IMR-90 (cell line): ENCODE data around the gene ATP6V0E2. TPM values are rescaled to one million over a fixed set of nuclear protein-coding genes. Genes with fewer than 3 reads are reported as not detected.
A peak's percentile ranks its signal among the peaks of the same experiment; 100 is the strongest.

Source experiments
- ATAC-seq: fragments of 200-7000 bp; cut with Tn5 transposase; 2 replicates; pipeline ENCODE4 v1.9.1; 2020; ENCODE audit warnings: low read depth, mild to moderate bottlenecking, moderate library complexity
- BruUV-seq: library from RNA; stranded (reverse); fragments of 400-500 nt; replicated peaks from 2 replicates; lab custom pipeline; 2021; lab: Mats Ljungman, UMichigan
- CTCF ChIA-PET: fragments of 300-600 bp; formaldehyde crosslinking; extraction: SDS; loops from one replicate; lab custom pipeline; 2021; ENCODE audit warnings: antibody characterized with exemption; lab: Yijun Ruan, JAX
- POLR2A ChIA-PET: fragments of 300-600 bp; sonication (Branson Sonifier 250); formaldehyde crosslinking; loops from one replicate; lab custom pipeline; 2022; ENCODE audit warnings: antibody characterized with exemption; ENCODE audit not compliant: unreplicated experiment; lab: Charles Lee
- DNase-seq: peaks from one replicate; pipeline ENCODE4 v3.0.0; 2013
- H2AFZ ChIP-seq: replicated peaks from 2 replicates; pipeline ENCODE3; 2013; ENCODE audit warnings: low read length, mild to moderate bottlenecking; ENCODE audit not compliant: poor library complexity
- H2AK5ac ChIP-seq: 2 replicates; pipeline ENCODE4 v1.6.1; 2013; ENCODE audit warnings: low read depth, low read length, inconsistent platforms
- H2AK9ac ChIP-seq: replicated peaks from 2 replicates; pipeline ENCODE3; 2013; ENCODE audit warnings: mild to moderate bottlenecking, low read depth, low read length, moderate library complexity; ENCODE audit not compliant: poor library complexity
- H2BK120ac ChIP-seq: 2 replicates; pipeline ENCODE4 v1.6.1; 2013; ENCODE audit warnings: low read depth, low read length, inconsistent platforms
- H2BK15ac ChIP-seq: 3 replicates; pipeline ENCODE4 v1.6.1; 2013; ENCODE audit warnings: low read depth, low read length, inconsistent platforms
- H2BK20ac ChIP-seq: 2 replicates; pipeline ENCODE4 v1.6.1; 2013; ENCODE audit warnings: low read depth, mild to moderate bottlenecking, inconsistent platforms, low read length, moderate library complexity
- H2BK5ac ChIP-seq: 2 replicates; pipeline ENCODE4 v1.6.1; 2013; ENCODE audit warnings: mild to moderate bottlenecking, low read depth, low read length, inconsistent platforms; ENCODE audit not compliant: poor library complexity, severe bottlenecking
- H3K14ac ChIP-seq: replicated peaks from 2 replicates; pipeline ENCODE4 v1.6.1; 2013; ENCODE audit warnings: low read depth, low read length, inconsistent platforms
- H3K18ac ChIP-seq: 2 replicates; pipeline ENCODE4 v1.6.1; 2013; ENCODE audit warnings: low read depth, low read length, control low read depth
- H3K23ac ChIP-seq: 2 replicates; pipeline ENCODE4 v1.6.1; 2013; ENCODE audit warnings: low read depth, low read length, inconsistent platforms
- H3K27ac ChIP-seq: 2 replicates; pipeline ENCODE4 v1.5.1; 2013; ENCODE audit warnings: mild to moderate bottlenecking, control low read depth, low read length; ENCODE audit not compliant: insufficient read depth
- H3K27me3 ChIP-seq: 2 replicates; pipeline ENCODE4 v1.6.1; 2013; ENCODE audit warnings: low read length; ENCODE audit not compliant: control insufficient read depth, insufficient read depth
- H3K36me3 ChIP-seq: 2 replicates; pipeline ENCODE4 v1.6.1; 2013; ENCODE audit warnings: low read length, mixed read lengths; ENCODE audit not compliant: control insufficient read depth, insufficient read depth
- H3K4ac ChIP-seq: 2 replicates; pipeline ENCODE4 v1.6.1; 2013; ENCODE audit warnings: low read depth, low read length, inconsistent platforms
- H3K4me1 ChIP-seq: 2 replicates; pipeline ENCODE4 v1.6.1; 2013; ENCODE audit warnings: low read length, mixed read lengths; ENCODE audit not compliant: control insufficient read depth, insufficient read depth
- H3K4me2 ChIP-seq: 2 replicates; pipeline ENCODE4 v1.6.1; 2013; ENCODE audit warnings: low read depth, mild to moderate bottlenecking, control low read depth, low read length, moderate library complexity
- H3K4me3 ChIP-seq: 2 replicates; pipeline ENCODE4 v1.5.1; 2013; ENCODE audit warnings: low read depth, mild to moderate bottlenecking, control low read depth, low read length, moderate library complexity; ENCODE audit not compliant: insufficient read depth
- H3K56ac ChIP-seq: 2 replicates; pipeline ENCODE4 v1.6.1; 2013; ENCODE audit warnings: low read length, inconsistent platforms; ENCODE audit not compliant: insufficient read depth; ENCODE audit errors: extremely low read depth
- H3K79me1 ChIP-seq, 2 experiments: 2 replicates each; pipeline ENCODE4 v1.6.1; 2013; ENCODE audit warnings: low read length in 2 of 2, inconsistent platforms in 1 of 2, low read depth in 1 of 2
- H3K9ac ChIP-seq: 2 replicates; pipeline ENCODE4 v1.6.1; 2013; ENCODE audit warnings: low read depth, low read length, control low read depth
- H3K9me1 ChIP-seq: 2 replicates; pipeline ENCODE4 v1.6.1; 2013; ENCODE audit warnings: low read length, inconsistent platforms; ENCODE audit not compliant: insufficient read depth
- H3K9me3 ChIP-seq: 2 replicates; pipeline ENCODE4 v1.6.1; 2013; ENCODE audit warnings: low read length; ENCODE audit not compliant: control insufficient read depth, insufficient read depth
- H4K20me1 ChIP-seq: 2 replicates; pipeline ENCODE4 v1.6.1; 2013; ENCODE audit warnings: low read length, inconsistent platforms; ENCODE audit not compliant: insufficient read depth
- H4K5ac ChIP-seq: 2 replicates; pipeline ENCODE4 v1.6.1; 2013; ENCODE audit warnings: mild to moderate bottlenecking, low read depth, low read length, control low read depth
- H4K8ac ChIP-seq, 2 experiments: 2 replicates each; pipeline ENCODE4 v1.6.1; 2013; ENCODE audit warnings: low read depth in 2 of 2, low read length in 2 of 2, control low read depth in 1 of 2, inconsistent platforms in 1 of 2
- H4K91ac ChIP-seq: 2 replicates; pipeline ENCODE4 v1.6.1; 2013; ENCODE audit warnings: low read depth, low read length, inconsistent platforms; ENCODE audit not compliant: insufficient read depth
- CHD1 ChIP-seq: IDR thresholded peaks from 2 replicates; pipeline ENCODE4 v1.6.1; 2012; ENCODE audit warnings: low read depth, low read length, improper control_type of control experiment
- CTCF ChIP-seq: conservative IDR thresholded peaks from 2 replicates; pipeline ENCODE4 v1.5.1; 2012; ENCODE audit warnings: mild to moderate bottlenecking, low read depth, low read length, improper control_type of control experiment
- ELK1 ChIP-seq: fragments of 150-350 bp; IDR thresholded peaks from 2 replicates; pipeline ENCODE4 v1.6.1; 2016; ENCODE audit warnings: low read depth, mild to moderate bottlenecking, low read length, moderate library complexity, borderline replicate concordance
- MAZ ChIP-seq: IDR thresholded peaks from 2 replicates; pipeline ENCODE4 v1.6.1; 2012; ENCODE audit warnings: low read depth, mild to moderate bottlenecking, low read length, improper control_type of control experiment, moderate library complexity, borderline replicate concordance
- MXI1 ChIP-seq: IDR thresholded peaks from 2 replicates; pipeline ENCODE4 v1.6.1; 2012; ENCODE audit warnings: low read depth, mild to moderate bottlenecking, low read length, moderate library complexity, borderline replicate concordance
- NFE2L2 ChIP-seq: fragments of 150-350 bp; IDR thresholded peaks from 2 replicates; pipeline ENCODE4 v1.6.1; 2016; ENCODE audit warnings: low read depth, mild to moderate bottlenecking, low read length
- POLR2A ChIP-seq: IDR thresholded peaks from 2 replicates; pipeline ENCODE4 v1.6.1; 2012; ENCODE audit warnings: mild to moderate bottlenecking, low read depth, low read length
- RAD21 ChIP-seq: IDR thresholded peaks from 2 replicates; pipeline ENCODE4 v1.6.1; 2012; ENCODE audit warnings: low read length, improper control_type of control experiment
- RCOR1 ChIP-seq: IDR thresholded peaks from 2 replicates; pipeline ENCODE4 v1.6.1; 2012; ENCODE audit warnings: mild to moderate bottlenecking, low read length, improper control_type of control experiment; ENCODE audit not compliant: insufficient replicate concordance
- RFX5 ChIP-seq: IDR thresholded peaks from 2 replicates; pipeline ENCODE4 v1.8.0; 2012; ENCODE audit warnings: low read depth, mild to moderate bottlenecking, low read length, moderate library complexity
- USF2 ChIP-seq: fragments of 150-350 bp; IDR thresholded peaks from 2 replicates; pipeline ENCODE4 v1.6.1; 2017; ENCODE audit warnings: mild to moderate bottlenecking, antibody characterized with exemption, low read length, low read depth
- WGBS, 2 experiments: methylation state at CpG; one replicate each; pipeline versions ENCODE4 v1.1.5 to v1.1.7; 2013; ENCODE audit warnings: missing lambda C conversion rate in 2 of 2; ENCODE audit not compliant: insufficient read length in 1 of 2; ENCODE audit errors: extremely low coverage in 2 of 2; 5-methylcytosine and 5-hydroxymethylcytosine counted together
- dilution Hi-C: fragments of 300-500 bp; cut with HindIII; formaldehyde crosslinking; loops from one replicate; pipeline ENCODE4 v1.14.3; 2018; ENCODE audit warnings: low sequenced_read_pairs; ENCODE audit not compliant: unreplicated experiment
- in situ Hi-C: fragments of 300-500 bp; cut with MboI; formaldehyde crosslinking; loops from 3 replicates; pipeline ENCODE4 v1.14.3; 2019; ENCODE audit warnings: low sequenced_read_pairs, inconsistent platforms, mixed read lengths
- intact Hi-C: fragments of 100-400 bp; cut with micrococcal nuclease; formaldehyde crosslinking; loops from 2 replicates; pipeline ENCODE4 v1.10.0; 2022
- polyA plus RNA-seq, 3 experiments: library from polyadenylated mRNA; depleted of rRNA; stranded (reverse); fragments of >200 nt; gene quantifications; 2 replicates each; pipeline ENCODE4 v1.2.3, GENCODE V29; 2012; ENCODE audit warnings: low replicate concordance in 1 of 3
- total RNA-seq: library from RNA; depleted of rRNA; stranded (reverse); fragments of >200 nt; gene quantifications from 2 replicates; pipeline ENCODE4 v1.2.3, GENCODE V29; 2012

ATP6V0E2 gene
- total and polyA plus RNA-seq, 2 of the 4 experiments (the other 2 are of a cell fraction), result 5.7 to 30.3 TPM

GRCh38 chr7:149866779-149867447 lies 6.9 kb upstream of the ATP6V0E2 start:
- peak; percentile 82 for DNase-seq

More at GRCh38 chr7:149866779-149867447, 6.9 kb upstream of the ATP6V0E2 start:
- no peak overlapping the region for H3K18ac ChIP-seq
- H4K20me1 ChIP-seq, result no peaks in the 10 kb centered on the region
- no peaks in the 10 kb centered on the region for H3K79me1 ChIP-seq
- POLR2A ChIA-PET, result no interaction called here
- no peak overlapping the region for H2BK120ac ChIP-seq
- H2AFZ ChIP-seq, result peak overlapping the region; percentile 71
- H4K8ac ChIP-seq, result 0 out of 4 replicates have a peak overlapping the region, but pooled peaks of 1 of the 2 experiments have one; percentile 31
- H2BK5ac ChIP-seq, result no peak overlapping the region
- no peak overlapping the region for H3K9ac ChIP-seq
- dilution Hi-C loops, result no loop called here
- no peaks in the 10 kb centered on the region for H3K9me3 ChIP-seq
- H2AK9ac ChIP-seq, result no peak overlapping the region
- no peak overlapping the region for H3K4me3 ChIP-seq
- no peak overlapping the region; the same call in 1 of the 2 replicates for H2AK5ac ChIP-seq
- intact Hi-C loops, result no loop called here
- in situ Hi-C loops, result loop anchor here (25.0 kb wide), 1 partner anchor 545 kb away; a partner anchor contains a TSS
- WGBS, 2 experiments, result no CpG with 5 or more reads among the region's 11 CpGs
- CTCF ChIA-PET, result interaction anchor here (0.7 kb wide), 1 partner anchor 19 kb away, joined by 3 read pairs; no protein-coding TSS in a partner anchor
- no peak overlapping the region for H2BK15ac ChIP-seq
- H4K5ac ChIP-seq, result no peak overlapping the region; the same call in 1 of the 2 replicates
- H3K27ac ChIP-seq, result no peak overlapping the region
- H2BK20ac ChIP-seq, result no peak overlapping the region
- H3K27me3 ChIP-seq, result no peaks in the 10 kb centered on the region
- peaks cover 5% of the 10 kb centered on the region for H3K4me1 ChIP-seq
- TF ChIP-seq MAZ (no peak), POLR2A (no peak), NFE2L2 (no peak), ELK1 (no peak), RAD21 (no peak), CTCF (no peak), RFX5 (no peak), MXI1 (no peak), USF2 (no peak), CHD1 (no peak), RCOR1 (no peak)
- H3K9me1 ChIP-seq, result peaks cover 10% of the 10 kb centered on the region; the same call in 1 of the 2 replicates
- H4K91ac ChIP-seq, result no peak overlapping the region
- peaks cover 28% of the 10 kb centered on the region for H3K36me3 ChIP-seq
- no peak overlapping the region for H3K23ac ChIP-seq
- BruUV-seq, result no TSS peak
- H3K56ac ChIP-seq, result no peak overlapping the region
- ATAC-seq, result peak; percentile 78
- H3K4ac ChIP-seq, result peak overlapping the region; percentile 16; the same call in 1 of the 2 replicates
- no peak overlapping the region for H3K14ac ChIP-seq
- peak overlapping the region; percentile 10; the same call in 1 of the 2 replicates for H3K4me2 ChIP-seq
